Common myeloid progenitor, CD34-positive (primary cell): ENCODE measurements around the gene TBRG4.

ENCODE experiments used
- CTCF ChIA-PET: fragments of 350-600 bp; sonication (Branson Sonifier 250); formaldehyde crosslinking; loops from one replicate; lab custom pipeline; 2021; ENCODE audit warnings: antibody characterized with exemption; lab: Charles Lee
- POLR2A ChIA-PET: fragments of 350-600 bp; sonication (Branson Sonifier 250); formaldehyde crosslinking; loops from one replicate; lab custom pipeline; 2021; ENCODE audit warnings: antibody characterized with exemption; lab: Charles Lee
- DNase-seq, 3 donors: peaks; one replicate each; pipeline versions ENCODE4 v3.0.0 to v3.0.0-alpha.2; 2013
- H3K27ac ChIP-seq, 2 experiments: 1 replicate in 1 of 2; 2 replicates in 1 of 2; pipeline ENCODE4 v1.7.0; 2013; ENCODE audit warnings: inconsistent platforms in 2 of 2, low read length in 2 of 2, mild to moderate bottlenecking in 2 of 2, low read depth in 1 of 2, moderate library complexity in 1 of 2; ENCODE audit not compliant: severe bottlenecking in 2 of 2, insufficient read depth in 1 of 2, poor library complexity in 1 of 2
- H3K27me3 ChIP-seq, 5 experiments: replicated peaks in 2 of 5; 1 replicate in 3 of 5; 2 replicates in 2 of 5; pipeline versions ENCODE4 v1.6.1 to v1.7.0; 2013; ENCODE audit warnings: low read length in 4 of 5, mild to moderate bottlenecking in 2 of 5, moderate library complexity in 2 of 5, inconsistent platforms in 1 of 5; ENCODE audit not compliant: insufficient read depth in 5 of 5, control insufficient read depth in 4 of 5
- H3K36me3 ChIP-seq, 4 experiments: 1 replicate in 2 of 4; 2 replicates in 2 of 4; pipeline versions ENCODE4 v1.6.1 to v1.7.0; 2013; ENCODE audit warnings: low read length in 3 of 4, control low read depth in 1 of 4, mild to moderate bottlenecking in 1 of 4; ENCODE audit not compliant: control insufficient read depth in 4 of 4, insufficient read depth in 4 of 4
- H3K4me1 ChIP-seq, 4 experiments: 1 replicate in 3 of 4; 2 replicates in 1 of 4; pipeline versions ENCODE4 v1.6.1 to v1.7.1; 2013; ENCODE audit warnings: low read length in 3 of 4, mild to moderate bottlenecking in 3 of 4, control low read depth in 1 of 4, inconsistent platforms in 1 of 4, moderate library complexity in 1 of 4; ENCODE audit not compliant: control insufficient read depth in 4 of 4, insufficient read depth in 4 of 4; ENCODE audit errors: control extremely low read depth in 1 of 4
- H3K4me3 ChIP-seq, 7 experiments: 1 replicate in 4 of 7; 2 replicates in 3 of 7; pipeline versions ENCODE4 v1.5.1 to v1.7.0; 2013; ENCODE audit warnings: mild to moderate bottlenecking in 7 of 7, low read length in 6 of 7, moderate library complexity in 6 of 7, inconsistent platforms in 2 of 7, low read depth in 2 of 7, control low read depth in 1 of 7; ENCODE audit not compliant: insufficient read depth in 4 of 7, control insufficient read depth in 1 of 7; ENCODE audit errors: extremely low read depth in 1 of 7
- H3K9me3 ChIP-seq, 5 experiments: 1 replicate in 4 of 5; 2 replicates in 1 of 5; pipeline versions ENCODE4 v1.6.1 to v1.7.1; 2013; ENCODE audit warnings: low read length in 4 of 5, mild to moderate bottlenecking in 2 of 5, inconsistent platforms in 1 of 5, low read depth in 1 of 5, moderate library complexity in 1 of 5; ENCODE audit not compliant: control insufficient read depth in 4 of 5, insufficient read depth in 2 of 5; ENCODE audit errors: control extremely low read depth in 1 of 5
- WGBS: methylation state at CpG from one replicate; pipeline ENCODE4 v1.1.5; 2013; ENCODE audit not compliant: insufficient coverage; 5-methylcytosine and 5-hydroxymethylcytosine counted together

TBRG4 gene

GRCh38 chr7:45052011-45052410, 59.5 kb downstream of the TBRG4 start:
- H3K27me3 ChIP-seq, result no peaks in the 10 kb centered on the region
- H3K27ac ChIP-seq, result no peak overlapping the region
- POLR2A ChIA-PET, result no interaction called here
- H3K4me1 ChIP-seq, result no peaks in the 10 kb centered on the region
- no peak for DNase-seq
- 100% methylated on average over 3 of the region's 3 CpGs for WGBS
- CTCF ChIA-PET, result interaction anchor here (0.7 to 3.9 kb wide), 6 partner anchors 11 to 83 kb away, joined by 3 to 14 read pairs (median 6); no protein-coding TSS in a partner anchor
- H3K9me3 ChIP-seq, result peaks cover 0 to 1% (median 0%) of the 10 kb centered on the region in 5 experiments
- H3K36me3 ChIP-seq, result peaks cover 25 to 78% (median 50%) of the 10 kb centered on the region in 4 experiments
- H3K4me3 ChIP-seq, result no peak overlapping the region

GRCh38 chr7:45050198-45050597, 61.3 kb downstream of the TBRG4 start:
- CTCF ChIA-PET, result interaction anchor here (0.7 to 1.6 kb wide), 3 partner anchors 12 to 77 kb away, joined by 3 to 6 read pairs (median 3); no protein-coding TSS in a partner anchor
- 90% methylated on average over 2 of the region's 2 CpGs for WGBS
- H3K4me1 ChIP-seq, result no peaks in the 10 kb centered on the region
- peaks cover 25 to 87% (median 55%) of the 10 kb centered on the region in 4 experiments for H3K36me3 ChIP-seq
- H3K9me3 ChIP-seq, result peaks cover 0 to 1% (median 0%) of the 10 kb centered on the region in 5 experiments
- no peak overlapping the region for H3K4me3 ChIP-seq
- no peaks in the 10 kb centered on the region for H3K27me3 ChIP-seq
- no peak for DNase-seq
- POLR2A ChIA-PET, result no interaction called here
- H3K27ac ChIP-seq, result no peak overlapping the region
